ENCODE results near the gene NDUFA1.
"Not testable (repeated sequence)": the region's sequence is repeated elsewhere in the genome, so short reads cannot be mapped to it uniquely, and the experiment has no call there.

Gene NDUFA1

DNA sequence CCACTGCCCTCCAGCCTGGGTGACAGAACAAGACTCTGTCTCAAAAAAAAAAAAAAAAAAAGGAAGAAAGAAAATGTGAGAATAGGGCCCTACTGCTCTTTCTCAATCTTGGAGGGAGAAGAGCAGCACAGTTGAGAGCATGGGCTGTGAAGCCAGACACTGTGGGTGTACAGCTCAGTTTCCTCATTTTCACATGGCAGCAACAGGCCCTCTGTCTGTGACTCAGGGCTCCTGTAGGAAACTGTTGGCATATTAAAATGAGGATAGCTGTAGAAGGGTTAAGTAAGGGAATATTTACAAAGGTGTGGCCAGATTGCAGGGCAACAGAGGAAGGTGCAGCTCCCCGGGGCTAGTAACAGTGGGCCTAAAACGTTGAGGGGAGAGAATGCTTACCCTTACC is 27.5 kb downstream of the NDUFA1 start:
- no peak for FAIRE-seq
- DNase-seq (ENCODE audit: extremely low spot score, insufficient read length, low read depth): no peak

GRCh38 chrX:119900976-119901375 is 29.3 kb downstream of the NDUFA1 start:
- DNase-seq (ENCODE audit: extremely low spot score, insufficient read length, low read depth) (no peak), FAIRE-seq (no peak)

DNA sequence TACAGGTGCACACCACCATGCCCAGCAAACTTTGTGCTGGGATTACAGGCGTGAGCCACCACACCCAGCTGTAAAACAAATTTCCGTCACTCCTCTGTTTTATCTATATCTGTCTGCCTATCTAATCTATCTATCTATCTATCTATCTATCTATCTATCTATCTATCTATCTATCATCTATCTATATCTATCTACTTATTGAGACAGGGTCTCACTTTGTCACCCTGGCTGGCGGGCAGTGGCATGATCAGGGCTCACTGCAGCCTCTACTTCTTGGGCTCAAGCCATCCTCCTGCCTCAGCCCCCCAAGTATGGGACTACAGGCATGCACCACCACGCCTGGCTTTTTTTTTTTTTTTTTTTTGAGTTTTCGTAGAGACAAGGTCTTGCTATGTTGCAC is 44.7 kb downstream of the NDUFA1 start:
- DNase-seq (ENCODE audit: extremely low spot score, insufficient read length, low read depth): no peak
- FAIRE-seq: no peak

DNA sequence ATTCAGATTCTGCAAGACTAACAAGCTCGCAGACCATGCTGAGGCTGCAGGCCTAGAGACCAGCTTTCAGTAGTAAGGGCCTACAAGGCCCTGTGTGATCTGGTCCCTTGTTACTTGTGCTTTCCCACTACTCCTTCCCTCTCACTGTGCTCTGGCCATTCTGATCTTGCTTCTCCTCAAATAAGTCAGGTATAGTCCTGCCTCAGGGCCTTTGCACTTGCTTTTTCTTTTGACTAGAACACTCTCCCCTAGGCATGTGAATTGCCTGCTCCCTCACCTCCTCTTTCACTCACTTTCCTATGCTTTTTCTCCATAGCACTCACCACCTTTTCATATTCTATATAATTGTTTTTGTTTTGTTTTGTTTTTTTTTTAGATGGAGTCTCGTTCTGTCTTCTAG is 46.2 kb downstream of the NDUFA1 start:
- DNase-seq (ENCODE audit: extremely low spot score, insufficient read length, low read depth) (no peak), FAIRE-seq (no peak)

- FAIRE-seq: no peak
- DNase-seq (ENCODE audit: extremely low spot score, insufficient read length, low read depth): no peak
Measured at GRCh38 chrX:119919835-119920585, 48.4 kb downstream of the NDUFA1 start.

DNA sequence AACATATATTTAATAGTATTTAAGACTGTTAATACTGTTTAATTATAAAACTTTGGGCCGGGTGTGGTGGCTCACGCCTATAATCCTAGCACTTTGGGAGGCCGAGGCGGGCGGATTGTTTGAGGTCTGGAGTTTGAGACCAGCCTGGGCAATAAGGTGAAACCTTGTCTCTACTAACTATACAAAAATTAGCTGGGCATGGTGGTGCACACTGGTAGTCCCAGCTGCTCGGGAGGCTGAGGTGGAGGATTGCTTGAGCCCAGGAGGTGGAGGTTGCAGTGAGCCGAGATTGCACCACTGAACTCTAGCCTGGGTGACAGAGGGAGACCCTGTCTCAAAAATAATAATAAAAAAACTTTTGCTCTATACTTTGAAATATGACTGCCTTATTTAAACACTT is 50.8 kb downstream of the NDUFA1 start:
- DNase-seq (ENCODE audit: extremely low spot score, insufficient read length, low read depth); FAIRE-seq: not testable (repeated sequence)
